HEK293 (cell line): ENCODE data around the gene TBC1D12.

ENCODE experiments used
- BCL11A ChIP-seq: fragments of 450-650 bp; formaldehyde crosslinking; IDR thresholded peaks from 2 replicates; pipeline ENCODE4 v1.5.1; 2016; ENCODE audit warnings: low read depth, missing biosample characterization, missing genetic modification characterization
- GFI1B ChIP-seq: fragments of 450-650 bp; formaldehyde crosslinking; IDR thresholded peaks from 2 replicates; pipeline ENCODE4 v1.5.1; 2016; ENCODE audit warnings: missing biosample characterization, missing genetic modification characterization
- HIC1 ChIP-seq: fragments of 450-650 bp; formaldehyde crosslinking; IDR thresholded peaks from 2 replicates; pipeline ENCODE4 v1.5.1; 2016; ENCODE audit warnings: missing biosample characterization, missing genetic modification characterization
- HOXC10 ChIP-seq: sonication (generic); formaldehyde crosslinking; IDR thresholded peaks from 2 replicates; pipeline ENCODE4 v1.8.1; 2023; ENCODE audit warnings: mild to moderate bottlenecking, missing genetic modification reagents
- KLF8 ChIP-seq: fragments of 450-650 bp; formaldehyde crosslinking; IDR thresholded peaks from 2 replicates; pipeline ENCODE4 v1.5.1; 2016; ENCODE audit warnings: missing biosample characterization, missing genetic modification characterization
- PRDM1 ChIP-seq: fragments of 450-650 bp; formaldehyde crosslinking; IDR thresholded peaks from 2 replicates; pipeline ENCODE4; 2016; ENCODE audit warnings: missing biosample characterization, missing genetic modification characterization
- PRDM2 ChIP-seq: fragments of 450-650 bp; formaldehyde crosslinking; IDR thresholded peaks from 2 replicates; pipeline ENCODE4 v1.5.1; 2016; ENCODE audit warnings: missing biosample characterization, missing genetic modification characterization, borderline replicate concordance
- REPIN1 ChIP-seq: fragments of 450-650 bp; formaldehyde crosslinking; IDR thresholded peaks from 2 replicates; pipeline ENCODE4 v1.5.1; 2017; ENCODE audit warnings: missing biosample characterization, missing genetic modification characterization, low read depth
- SP7 ChIP-seq: fragments of 450-650 bp; formaldehyde crosslinking; IDR thresholded peaks from 2 replicates; pipeline ENCODE4 v1.5.1; 2016; ENCODE audit warnings: missing biosample characterization, missing genetic modification characterization
- YY1 ChIP-seq: fragments of 450-650 bp; formaldehyde crosslinking; IDR thresholded peaks from 2 replicates; pipeline ENCODE4 v1.5.1; 2018; ENCODE audit warnings: missing biosample characterization, missing genetic modification characterization
- ZBTB7A ChIP-seq: fragments of 450-650 bp; formaldehyde crosslinking; IDR thresholded peaks from 2 replicates; pipeline ENCODE4 v1.5.1; 2016; ENCODE audit warnings: low read depth, missing biosample characterization, missing genetic modification characterization
- ZNF112 ChIP-seq: fragments of 450-650 bp; formaldehyde crosslinking; IDR thresholded peaks from 2 replicates; pipeline ENCODE4 v1.5.0; 2017; ENCODE audit warnings: missing biosample characterization, missing genetic modification characterization
- ZNF155 ChIP-seq: fragments of 450-650 bp; formaldehyde crosslinking; IDR thresholded peaks from 2 replicates; pipeline ENCODE4 v1.5.1; 2016; ENCODE audit warnings: missing biosample characterization, missing genetic modification characterization
- ZNF24 ChIP-seq: fragments of 450-650 bp; formaldehyde crosslinking; IDR thresholded peaks from 2 replicates; pipeline ENCODE4 v1.5.1; 2016; ENCODE audit warnings: missing biosample characterization, missing genetic modification characterization
- ZNF311 ChIP-seq: fragments of 450-650 bp; formaldehyde crosslinking; IDR thresholded peaks from 2 replicates; pipeline ENCODE4 v1.5.1; 2017; ENCODE audit warnings: missing biosample characterization, missing genetic modification characterization, borderline replicate concordance
- ZNF324 ChIP-seq: fragments of 450-650 bp; formaldehyde crosslinking; IDR thresholded peaks from 2 replicates; pipeline ENCODE4 v1.5.1; 2016; ENCODE audit warnings: missing biosample characterization, missing genetic modification characterization
- ZNF335 ChIP-seq: fragments of 450-650 bp; formaldehyde crosslinking; conservative IDR thresholded peaks from 2 replicates; pipeline ENCODE4 v1.5.1; 2016; ENCODE audit warnings: missing biosample characterization, missing genetic modification characterization
- ZNF416 ChIP-seq: fragments of 450-650 bp; formaldehyde crosslinking; IDR thresholded peaks from 2 replicates; pipeline ENCODE4 v1.5.1; 2016; ENCODE audit warnings: missing biosample characterization, missing genetic modification characterization
- ZNF513 ChIP-seq: fragments of 450-650 bp; IDR thresholded peaks from 2 replicates; pipeline ENCODE4 v1.5.1; 2018; ENCODE audit warnings: missing biosample characterization, missing genetic modification characterization
- ZNF544 ChIP-seq: fragments of 450-650 bp; formaldehyde crosslinking; IDR thresholded peaks from 2 replicates; pipeline ENCODE4 v1.5.0; 2017; ENCODE audit warnings: missing biosample characterization, missing genetic modification characterization
- ZNF560 ChIP-seq: fragments of 450-650 bp; formaldehyde crosslinking; IDR thresholded peaks from 2 replicates; pipeline ENCODE4 v1.5.1; 2017; ENCODE audit warnings: missing biosample characterization, missing genetic modification characterization, borderline replicate concordance
- ZNF561 ChIP-seq: fragments of 450-650 bp; IDR thresholded peaks from 2 replicates; pipeline ENCODE4 v1.5.1; 2018; ENCODE audit warnings: missing biosample characterization, missing genetic modification characterization, borderline replicate concordance
- ZNF571 ChIP-seq: fragments of 450-650 bp; formaldehyde crosslinking; IDR thresholded peaks from 2 replicates; pipeline ENCODE4 v1.5.0; 2017; ENCODE audit warnings: missing biosample characterization, missing genetic modification characterization
- ZNF624 ChIP-seq: fragments of 450-650 bp; formaldehyde crosslinking; IDR thresholded peaks from 2 replicates; pipeline ENCODE4 v1.5.1; 2017; ENCODE audit warnings: missing biosample characterization, missing genetic modification characterization
- ZNF664 ChIP-seq: fragments of 450-650 bp; formaldehyde crosslinking; IDR thresholded peaks from 2 replicates; pipeline ENCODE4 v1.5.1; 2016; ENCODE audit warnings: missing biosample characterization, missing genetic modification characterization
- ZNF670 ChIP-seq: fragments of 450-650 bp; formaldehyde crosslinking; IDR thresholded peaks from 2 replicates; pipeline ENCODE4 v1.5.1; 2016; ENCODE audit warnings: missing biosample characterization, missing genetic modification characterization, low read depth
- ZNF776 ChIP-seq: fragments of 450-650 bp; formaldehyde crosslinking; IDR thresholded peaks from 2 replicates; pipeline ENCODE4 v1.5.0; 2017; ENCODE audit warnings: missing biosample characterization, missing genetic modification characterization, borderline replicate concordance
- ZNF792 ChIP-seq: fragments of 450-650 bp; formaldehyde crosslinking; IDR thresholded peaks from 2 replicates; pipeline ENCODE4 v1.5.1; 2016; ENCODE audit warnings: missing biosample characterization, missing genetic modification characterization
- ZNF830 ChIP-seq: fragments of 450-650 bp; IDR thresholded peaks from 2 replicates; pipeline ENCODE4 v1.5.0; 2018; ENCODE audit warnings: missing biosample characterization, missing genetic modification characterization, low read depth, mild to moderate bottlenecking, moderate library complexity
- ZSCAN30 ChIP-seq: fragments of 450-650 bp; IDR thresholded peaks from 2 replicates; pipeline ENCODE4 v1.5.1; 2018; ENCODE audit warnings: missing biosample characterization, mild to moderate bottlenecking, missing genetic modification characterization, moderate library complexity
- ZSCAN4 ChIP-seq: fragments of 450-650 bp; formaldehyde crosslinking; IDR thresholded peaks from 2 replicates; pipeline ENCODE4 v1.5.1; 2017; ENCODE audit warnings: missing biosample characterization, missing genetic modification characterization

TBC1D12 gene

GRCh38 chr10:94397549-94398370 is 4.6 kb upstream of the TBC1D12 start (continued):
- TF ChIP-seq ZSCAN30 (tag by site-specific recombination) (no peak), ZNF24 (no peak), PRDM1 (tag by site-specific recombination) (no peak), HIC1 (tag by site-specific recombination) (no peak), ZNF670 (tag by site-specific recombination) (no peak), HOXC10 (CRISPR knock-in tag) (no peak), ZNF561 (tag by site-specific recombination) (no peak), ZNF311 (tag by site-specific recombination) (no peak), ZNF155 (no peak), REPIN1 (tag by site-specific recombination) (no peak), ZNF324 (no peak), ZNF560 (tag by site-specific recombination) (no peak), ZNF335 (no peak), ZNF571 (tag by site-specific recombination) (no peak), ZNF416 (no peak), KLF8 (no peak), BCL11A (tag by site-specific recombination) (0 out of 2 replicates have a peak, but pooled peaks have one; percentile 27), PRDM2 (no peak), YY1 (tag by site-specific recombination) (no peak), ZNF112 (no peak), ZNF513 (no peak), SP7 (tag by site-specific recombination) (peak; percentile 44; the same call in 1 of the 2 replicates), ZNF792 (tag by site-specific recombination) (no peak), ZNF664 (tag by site-specific recombination) (no peak), GFI1B (tag by site-specific recombination) (no peak), ZNF624 (no peak), ZNF544 (tag by site-specific recombination) (no peak), ZSCAN4 (tag by site-specific recombination) (no peak), ZNF776 (tag by site-specific recombination) (no peak), ZNF830 (tag by site-specific recombination) (no peak), ZBTB7A (tag by site-specific recombination) (no peak)
